ENCODE results near the gene NPIPB8. TPM values are rescaled to one million over a fixed set of nuclear protein-coding genes. Genes with fewer than 3 reads are reported as not detected.

Gene NPIPB8
- total RNA-seq, 1 experiment from 2014 or later = not detected

DNA sequence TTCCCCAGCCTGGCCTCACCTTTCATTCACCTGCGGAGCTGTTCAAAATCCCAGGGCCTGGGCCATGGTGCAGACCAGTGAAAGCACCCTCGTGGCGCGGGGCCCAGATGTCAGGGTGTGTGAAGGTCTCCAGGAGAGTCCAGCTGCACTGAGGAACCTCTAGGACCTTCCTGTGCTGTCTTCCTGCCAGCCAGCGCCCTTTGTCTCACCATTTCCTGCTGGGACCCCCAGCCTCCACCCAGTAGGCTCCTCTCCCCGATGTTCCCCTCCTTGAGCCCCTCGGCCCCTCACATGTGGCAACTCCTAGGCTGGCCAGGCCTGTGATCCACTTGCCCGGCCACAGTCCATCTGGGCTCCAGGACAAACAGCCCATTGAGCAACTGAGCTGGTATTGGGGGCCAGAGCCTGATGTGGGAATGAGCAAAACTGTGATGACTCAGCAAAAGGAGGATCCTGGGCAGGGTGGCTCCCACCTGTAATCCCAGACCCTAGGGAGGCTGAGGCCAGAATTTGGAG is 41.7 kb upstream of the NPIPB8 start:
- TF ChIP-seq POLR2AphosphoS5 (IDR thresholded peaks at IDR 0.05; ENCODE audit: low read depth, low read length) = no peak
- no peak for TF ChIP-seq TCF7L2 (IDR thresholded peaks at IDR 0.05; ENCODE audit: low read depth, low read length)
- TF ChIP-seq, protein P1, sequence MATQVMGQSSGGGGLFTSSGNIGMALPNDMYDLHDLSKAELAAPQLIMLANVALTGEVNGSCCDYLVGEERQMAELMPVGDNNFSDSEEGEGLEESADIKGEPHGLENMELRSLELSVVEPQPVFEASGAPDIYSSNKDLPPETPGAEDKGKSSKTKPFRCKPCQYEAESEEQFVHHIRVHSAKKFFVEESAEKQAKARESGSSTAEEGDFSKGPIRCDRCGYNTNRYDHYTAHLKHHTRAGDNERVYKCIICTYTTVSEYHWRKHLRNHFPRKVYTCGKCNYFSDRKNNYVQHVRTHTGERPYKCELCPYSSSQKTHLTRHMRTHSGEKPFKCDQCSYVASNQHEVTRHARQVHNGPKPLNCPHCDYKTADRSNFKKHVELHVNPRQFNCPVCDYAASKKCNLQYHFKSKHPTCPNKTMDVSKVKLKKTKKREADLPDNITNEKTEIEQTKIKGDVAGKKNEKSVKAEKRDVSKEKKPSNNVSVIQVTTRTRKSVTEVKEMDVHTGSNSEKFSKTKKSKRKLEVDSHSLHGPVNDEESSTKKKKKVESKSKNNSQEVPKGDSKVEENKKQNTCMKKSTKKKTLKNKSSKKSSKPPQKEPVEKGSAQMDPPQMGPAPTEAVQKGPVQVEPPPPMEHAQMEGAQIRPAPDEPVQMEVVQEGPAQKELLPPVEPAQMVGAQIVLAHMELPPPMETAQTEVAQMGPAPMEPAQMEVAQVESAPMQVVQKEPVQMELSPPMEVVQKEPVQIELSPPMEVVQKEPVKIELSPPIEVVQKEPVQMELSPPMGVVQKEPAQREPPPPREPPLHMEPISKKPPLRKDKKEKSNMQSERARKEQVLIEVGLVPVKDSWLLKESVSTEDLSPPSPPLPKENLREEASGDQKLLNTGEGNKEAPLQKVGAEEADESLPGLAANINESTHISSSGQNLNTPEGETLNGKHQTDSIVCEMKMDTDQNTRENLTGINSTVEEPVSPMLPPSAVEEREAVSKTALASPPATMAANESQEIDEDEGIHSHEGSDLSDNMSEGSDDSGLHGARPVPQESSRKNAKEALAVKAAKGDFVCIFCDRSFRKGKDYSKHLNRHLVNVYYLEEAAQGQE (IDR thresholded peaks at IDR 0.05; ENCODE audit: insufficient read depth in 1 of 2, low read depth in 2 of 2, low read length in 1 of 2) = no peak
- no peak for TF ChIP-seq SIN3A (IDR thresholded peaks at IDR 0.05; ENCODE audit: borderline replicate concordance, insufficient read depth, low read depth, low read length)
- TF ChIP-seq, protein P2, sequence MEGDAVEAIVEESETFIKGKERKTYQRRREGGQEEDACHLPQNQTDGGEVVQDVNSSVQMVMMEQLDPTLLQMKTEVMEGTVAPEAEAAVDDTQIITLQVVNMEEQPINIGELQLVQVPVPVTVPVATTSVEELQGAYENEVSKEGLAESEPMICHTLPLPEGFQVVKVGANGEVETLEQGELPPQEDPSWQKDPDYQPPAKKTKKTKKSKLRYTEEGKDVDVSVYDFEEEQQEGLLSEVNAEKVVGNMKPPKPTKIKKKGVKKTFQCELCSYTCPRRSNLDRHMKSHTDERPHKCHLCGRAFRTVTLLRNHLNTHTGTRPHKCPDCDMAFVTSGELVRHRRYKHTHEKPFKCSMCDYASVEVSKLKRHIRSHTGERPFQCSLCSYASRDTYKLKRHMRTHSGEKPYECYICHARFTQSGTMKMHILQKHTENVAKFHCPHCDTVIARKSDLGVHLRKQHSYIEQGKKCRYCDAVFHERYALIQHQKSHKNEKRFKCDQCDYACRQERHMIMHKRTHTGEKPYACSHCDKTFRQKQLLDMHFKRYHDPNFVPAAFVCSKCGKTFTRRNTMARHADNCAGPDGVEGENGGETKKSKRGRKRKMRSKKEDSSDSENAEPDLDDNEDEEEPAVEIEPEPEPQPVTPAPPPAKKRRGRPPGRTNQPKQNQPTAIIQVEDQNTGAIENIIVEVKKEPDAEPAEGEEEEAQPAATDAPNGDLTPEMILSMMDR (IDR thresholded peaks at IDR 0.05) = no peak
- no peaks in the 10 kb centered on the region for H3K4me1 ChIP-seq (ENCODE audit: control insufficient read depth, insufficient read depth, low read length)
- intact Hi-C loops (cut with micrococcal nuclease; ENCODE audit: unreplicated experiment) (no loop called here), in situ Hi-C loops (cut with HindIII; ENCODE audit: low pct_unique_long_range_greater_than_20kb, low sequenced_read_pairs) (no loop called here)
- no peaks in the 10 kb centered on the region for H3K27me3 ChIP-seq (ENCODE audit: control insufficient read depth, insufficient read depth, low read length)
- no peaks in the 10 kb centered on the region for H3K36me3 ChIP-seq (ENCODE audit: control insufficient read depth, insufficient read depth, low read length)
- H3K27ac ChIP-seq (ENCODE audit: low read length) = no peak overlapping the region
- no peak for ATAC-seq
- no peak for DNase-seq (ENCODE audit: low read depth, low spot score)
- BruUV-seq (replicated peaks) = no TSS peak
- H3K4me3 ChIP-seq (ENCODE audit: low read depth in 2 of 2, low read length in 2 of 2) = no peak overlapping the region
- no peaks in the 10 kb centered on the region for H3K9me3 ChIP-seq (ENCODE audit: control insufficient read depth, insufficient read depth, low read depth, low read length)
- CTCF ChIA-PET = no interaction called here
- POLR2A ChIA-PET = no interaction called here

DNA sequence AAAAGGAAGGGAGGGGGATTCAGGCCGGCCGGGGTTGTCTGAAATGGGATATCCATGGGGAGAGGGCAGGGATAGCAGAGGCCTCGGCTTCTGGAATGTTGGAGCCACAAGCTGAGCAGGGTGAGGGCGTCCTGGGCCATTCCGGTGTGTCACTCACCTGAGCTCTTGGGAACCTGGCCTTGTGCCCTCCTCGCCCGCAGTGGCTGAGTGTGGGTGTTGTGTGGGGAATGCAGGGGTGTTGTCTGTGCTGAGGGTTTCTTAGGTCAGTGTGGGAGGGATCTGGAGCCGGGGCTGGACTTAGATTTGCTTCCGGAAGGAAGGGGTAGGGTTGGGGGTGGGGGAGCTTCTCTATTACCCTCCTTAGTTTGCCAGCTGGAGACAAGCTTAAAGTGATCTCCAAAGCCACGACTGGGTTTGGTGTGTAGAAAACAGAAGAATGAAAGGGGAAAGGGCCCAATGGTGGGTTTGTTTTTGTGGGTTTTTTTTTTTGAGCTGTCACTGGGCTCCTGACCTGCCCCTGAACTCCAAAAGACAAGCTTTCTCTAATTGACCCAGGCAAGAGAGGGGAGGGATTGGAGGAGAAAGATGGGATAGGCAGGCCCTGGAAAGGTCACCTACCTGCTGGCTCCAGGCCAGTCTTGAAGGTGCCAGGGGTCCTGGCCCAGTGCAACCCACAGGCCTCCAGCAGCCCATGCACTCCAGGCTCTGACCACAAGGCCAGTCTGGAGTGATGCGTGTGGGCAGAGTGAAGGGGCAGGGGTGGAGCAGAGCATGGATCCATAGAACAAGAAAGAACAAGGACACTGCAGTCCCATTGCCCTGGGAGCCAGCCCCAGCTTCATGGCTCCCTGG is 40.8 kb upstream of the NPIPB8 start, which contains the start of gene SULT1A2:
TSS of gene SULT1A2 (minus strand) at position 211 of the 852 bp plus-strand sequence. CDS start 1,120 bp downstream, outside the sequence.
- H3K27me3 ChIP-seq (ENCODE audit: control insufficient read depth, insufficient read depth, low read length) = no peaks in the 10 kb centered on the region
- in situ Hi-C loops (cut with HindIII; ENCODE audit: low pct_unique_long_range_greater_than_20kb, low sequenced_read_pairs) (no loop called here), intact Hi-C loops (cut with micrococcal nuclease; ENCODE audit: unreplicated experiment) (no loop called here)
- CTCF ChIA-PET = no interaction called here
- TF ChIP-seq TCF7L2 (IDR thresholded peaks at IDR 0.05; ENCODE audit: low read depth, low read length) (no peak), SIN3A (IDR thresholded peaks at IDR 0.05; ENCODE audit: borderline replicate concordance, insufficient read depth, low read depth, low read length) (no peak), POLR2AphosphoS5 (IDR thresholded peaks at IDR 0.05; ENCODE audit: low read depth, low read length) (no peak)
- H3K36me3 ChIP-seq (ENCODE audit: control insufficient read depth, insufficient read depth, low read length) = no peaks in the 10 kb centered on the region
- BruUV-seq (replicated peaks) = no TSS peak
- no peak within 1 kb of the TSS for H3K4me3 ChIP-seq (ENCODE audit: low read depth in 2 of 2, low read length in 2 of 2)
- no peaks in the 10 kb centered on the region for H3K4me1 ChIP-seq (ENCODE audit: control insufficient read depth, insufficient read depth, low read length)
- no peak within 1 kb of the TSS for H3K27ac ChIP-seq (ENCODE audit: low read length)
- no peak for ATAC-seq
- H3K9me3 ChIP-seq (ENCODE audit: control insufficient read depth, insufficient read depth, low read depth, low read length) = no peaks in the 10 kb centered on the region
- POLR2A ChIA-PET = no interaction called here
- no peak for DNase-seq (ENCODE audit: low read depth, low spot score)
